Loucy (cell line): ENCODE data around the gene S1PR3.

Experiments
- H2AFZ ChIP-seq: fragments of 200-600 bp; sonication (generic); 2 replicates; pipeline ENCODE4 v1.6.0; 2016; ENCODE audit warnings: antibody characterized with exemption, mild to moderate bottlenecking, low read length, moderate library complexity
- H3F3A ChIP-seq: fragments of 200-600 bp; 2 replicates; pipeline ENCODE4 v1.6.0; 2016; ENCODE audit warnings: antibody characterized with exemption, low read depth, mild to moderate bottlenecking
- H3K27me3 ChIP-seq: fragments of 200-600 bp; sonication (generic); 2 replicates; pipeline ENCODE4 v1.6.1; 2014; ENCODE audit warnings: low read length, mild to moderate bottlenecking; ENCODE audit not compliant: insufficient read depth, poor library complexity, severe bottlenecking
- H3K36me3 ChIP-seq: fragments of 200-600 bp; sonication (generic); 2 replicates; pipeline ENCODE4 v1.6.1; 2016; ENCODE audit warnings: low read length; ENCODE audit not compliant: insufficient read depth
- H3K4me1 ChIP-seq: fragments of 200-600 bp; sonication (generic); 2 replicates; pipeline ENCODE4 v1.5.1; 2014; ENCODE audit warnings: low read length, mild to moderate bottlenecking; ENCODE audit not compliant: insufficient read depth, poor library complexity, severe bottlenecking
- H3K4me2 ChIP-seq: fragments of 200-600 bp; sonication (generic); 2 replicates; pipeline ENCODE4 v1.6.0; 2014; ENCODE audit warnings: antibody characterized with exemption, low read length, low read depth, mild to moderate bottlenecking; ENCODE audit not compliant: poor library complexity, severe bottlenecking
- H3K4me3 ChIP-seq: fragments of 200-600 bp; sonication (generic); 2 replicates; pipeline ENCODE4 v1.5.1; 2014; ENCODE audit warnings: low read length, mild to moderate bottlenecking, mixed read lengths; ENCODE audit not compliant: poor library complexity, severe bottlenecking
- H3K79me2 ChIP-seq: fragments of 200-600 bp; sonication (generic); 2 replicates; pipeline ENCODE4 v1.6.1; 2014; ENCODE audit warnings: low read length; ENCODE audit not compliant: insufficient read depth
- H3K9ac ChIP-seq: fragments of 200-600 bp; sonication (generic); 2 replicates; pipeline ENCODE4 v1.6.0; 2014; ENCODE audit warnings: mild to moderate bottlenecking, low read depth, low read length, moderate library complexity; ENCODE audit not compliant: poor library complexity, severe bottlenecking
- H3K9me2 ChIP-seq: fragments of 200-600 bp; sonication (generic); replicated peaks from 2 replicates; pipeline ENCODE4 v1.6.1; 2016; ENCODE audit warnings: low read depth, low read length, mixed read lengths
- H3K9me3 ChIP-seq: fragments of 200-600 bp; sonication (generic); 2 replicates; pipeline ENCODE4 v1.6.1; 2014; ENCODE audit warnings: mild to moderate bottlenecking, antibody characterized with exemption, low read length, low read depth; ENCODE audit not compliant: insufficient read depth
- H4K20me1 ChIP-seq: fragments of 200-600 bp; sonication (generic); 2 replicates; pipeline ENCODE4 v1.6.0; 2014; ENCODE audit warnings: antibody characterized with exemption, low read length, mild to moderate bottlenecking; ENCODE audit not compliant: insufficient read depth, poor library complexity, severe bottlenecking
- EZH2phosphoT487 ChIP-seq: fragments of 200-600 bp; IDR thresholded peaks from 2 replicates; pipeline ENCODE4 v1.6.1; 2018; ENCODE audit warnings: antibody characterized with exemption, mild to moderate bottlenecking, moderate library complexity, borderline replicate concordance
- TF ChIP-seq, protein P1 (sequence below): fragments of 200-600 bp; sonication (generic); conservative IDR thresholded peaks from 2 replicates; pipeline ENCODE4 v1.5.1; 2014; ENCODE audit warnings: mild to moderate bottlenecking, antibody characterized with exemption, low read length

Gene S1PR3

DNA sequence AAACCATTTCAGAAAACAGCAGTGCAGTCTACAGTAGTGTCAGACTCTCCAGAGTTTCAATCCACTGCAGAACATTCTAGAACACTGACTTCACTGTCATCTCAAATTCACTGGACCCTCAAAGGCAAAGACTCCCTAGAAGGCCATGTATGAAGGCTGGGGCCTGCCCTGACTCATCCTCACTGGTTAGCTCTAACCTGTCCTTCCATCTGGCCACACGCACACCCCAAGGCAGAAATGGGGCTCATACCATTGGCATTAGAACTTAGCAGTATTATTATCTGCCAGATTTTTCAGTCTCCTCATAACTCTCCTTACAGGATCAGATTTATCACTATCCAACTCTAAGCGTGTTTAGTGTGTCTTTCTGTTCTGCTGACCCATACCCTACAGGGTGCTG, 20.4 kb downstream of the S1PR3 start:
- TF ChIP-seq, protein P1, sequence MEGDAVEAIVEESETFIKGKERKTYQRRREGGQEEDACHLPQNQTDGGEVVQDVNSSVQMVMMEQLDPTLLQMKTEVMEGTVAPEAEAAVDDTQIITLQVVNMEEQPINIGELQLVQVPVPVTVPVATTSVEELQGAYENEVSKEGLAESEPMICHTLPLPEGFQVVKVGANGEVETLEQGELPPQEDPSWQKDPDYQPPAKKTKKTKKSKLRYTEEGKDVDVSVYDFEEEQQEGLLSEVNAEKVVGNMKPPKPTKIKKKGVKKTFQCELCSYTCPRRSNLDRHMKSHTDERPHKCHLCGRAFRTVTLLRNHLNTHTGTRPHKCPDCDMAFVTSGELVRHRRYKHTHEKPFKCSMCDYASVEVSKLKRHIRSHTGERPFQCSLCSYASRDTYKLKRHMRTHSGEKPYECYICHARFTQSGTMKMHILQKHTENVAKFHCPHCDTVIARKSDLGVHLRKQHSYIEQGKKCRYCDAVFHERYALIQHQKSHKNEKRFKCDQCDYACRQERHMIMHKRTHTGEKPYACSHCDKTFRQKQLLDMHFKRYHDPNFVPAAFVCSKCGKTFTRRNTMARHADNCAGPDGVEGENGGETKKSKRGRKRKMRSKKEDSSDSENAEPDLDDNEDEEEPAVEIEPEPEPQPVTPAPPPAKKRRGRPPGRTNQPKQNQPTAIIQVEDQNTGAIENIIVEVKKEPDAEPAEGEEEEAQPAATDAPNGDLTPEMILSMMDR: no peak
- no peak for TF ChIP-seq EZH2phosphoT487
- no peaks in the 10 kb centered on the region for H3F3A ChIP-seq

DNA sequence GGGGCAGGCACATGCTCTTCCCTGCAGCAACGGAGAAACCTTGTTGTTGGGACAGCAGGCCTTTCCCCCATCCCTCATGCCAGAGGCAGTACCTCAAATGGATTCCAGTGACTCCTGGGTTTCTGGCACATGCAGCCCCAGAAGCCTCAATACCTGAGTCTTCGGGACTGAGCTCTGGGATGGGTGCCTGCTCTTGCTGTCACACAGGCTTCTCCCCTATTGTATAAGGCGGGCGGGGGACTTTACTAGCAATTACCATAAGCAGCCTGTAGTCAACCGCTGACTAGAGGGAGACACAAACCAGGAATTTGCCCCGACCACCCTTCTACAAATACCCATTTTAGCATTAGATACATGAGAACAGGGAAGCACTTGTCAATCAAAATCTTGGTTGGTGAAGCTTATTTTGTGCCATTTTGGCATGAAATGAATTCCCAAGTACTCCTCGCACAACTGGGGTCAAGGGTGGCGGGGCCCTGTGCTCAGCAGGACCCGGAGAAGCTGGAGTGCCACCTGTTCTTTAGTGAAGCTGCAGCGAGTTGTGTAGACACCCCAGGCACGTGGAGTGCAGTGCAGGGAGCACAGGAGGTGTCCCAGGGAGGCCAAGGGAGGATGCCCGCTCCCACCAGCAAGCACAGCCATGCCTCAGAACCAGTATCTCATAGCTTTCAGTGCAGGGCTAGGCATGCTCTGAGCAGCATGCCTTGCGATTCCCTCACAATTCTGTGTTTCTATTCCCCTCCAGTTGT, 21.2 kb downstream of the S1PR3 start:
- TF ChIP-seq, protein P1: no peak
- no peak for TF ChIP-seq EZH2phosphoT487
- Histone ChIP-seq H2AFZ (no peak overlapping the region), H3K4me1 (no peaks in the 10 kb centered on the region)

More for the DNA sequence above, 20.4 kb downstream of the S1PR3 start:
- H3K79me2 ChIP-seq: no peaks in the 10 kb centered on the region
- no peaks in the 10 kb centered on the region for H3K36me3 ChIP-seq
- H2AFZ ChIP-seq: no peak overlapping the region
- H3K4me3 ChIP-seq: no peak overlapping the region
- H3K9me2 ChIP-seq: no peaks in the 10 kb centered on the region
- H3K4me1 ChIP-seq: no peaks in the 10 kb centered on the region
- H3K4me2 ChIP-seq: no peak overlapping the region
- no peak overlapping the region for H3K9ac ChIP-seq
- H3K27me3 ChIP-seq: no peaks in the 10 kb centered on the region
- H3K9me3 ChIP-seq: no peaks in the 10 kb centered on the region
- H4K20me1 ChIP-seq: no peaks in the 10 kb centered on the region

DNA sequence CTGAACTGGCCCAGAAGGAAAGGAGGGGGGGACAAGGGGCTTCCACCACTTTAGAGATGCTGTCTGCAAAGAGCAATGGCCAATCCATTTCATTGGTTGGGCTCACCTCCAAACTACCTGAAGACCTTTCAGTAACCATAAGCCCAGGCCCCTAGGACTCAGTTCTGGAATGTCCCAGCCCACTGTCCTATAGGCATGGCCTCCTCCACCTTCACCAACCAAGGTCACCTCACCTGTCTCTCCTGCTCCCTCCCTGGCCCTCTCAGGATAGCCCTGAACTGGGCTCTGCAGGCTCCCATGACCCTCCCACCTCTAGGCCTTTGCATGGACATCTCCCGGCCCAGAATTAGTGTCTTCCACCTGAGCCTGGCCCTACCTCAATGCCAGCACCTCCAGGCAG, 22.4 kb downstream of the S1PR3 start:
- Histone ChIP-seq H4K20me1 (no peaks in the 10 kb centered on the region), H2AFZ (no peak overlapping the region), H3F3A (no peaks in the 10 kb centered on the region), H3K9me2 (no peaks in the 10 kb centered on the region), H3K9ac (no peak overlapping the region), H3K9me3 (no peaks in the 10 kb centered on the region), H3K4me2 (no peak overlapping the region), H3K4me3 (no peak overlapping the region), H3K4me1 (no peaks in the 10 kb centered on the region), H3K27me3 (no peaks in the 10 kb centered on the region), H3K36me3 (no peaks in the 10 kb centered on the region), H3K79me2 (no peaks in the 10 kb centered on the region)
- TF ChIP-seq, protein P1: no peak
- no peak for TF ChIP-seq EZH2phosphoT487

More for the DNA sequence above, 21.2 kb downstream of the S1PR3 start:
- Histone ChIP-seq H3K79me2 (no peaks in the 10 kb centered on the region), H3K4me3 (no peak overlapping the region), H4K20me1 (no peaks in the 10 kb centered on the region), H3K9ac (no peak overlapping the region), H3K4me2 (no peak overlapping the region), H3K27me3 (no peaks in the 10 kb centered on the region), H3K36me3 (no peaks in the 10 kb centered on the region), H3K9me3 (no peaks in the 10 kb centered on the region), H3F3A (no peaks in the 10 kb centered on the region), H3K9me2 (no peaks in the 10 kb centered on the region)
